K562 (cell line): Measurements from ENCODE around the gene NTRK3. TPM values are rescaled to one million over a fixed set of nuclear protein-coding genes. Genes with fewer than 3 reads are reported as not detected.
A peak's percentile ranks its signal among the peaks of the same experiment; 100 is the strongest.

Experiments used
- ATAC-seq: fragments of 200-7000 bp; cut with Tn5 transposase; 3 replicates; pipeline ENCODE4 v1.9.1; 2020; ENCODE audit warnings: moderate library complexity
- BruUV-seq: library from RNA; stranded (reverse); fragments of 400-500 nt; replicated peaks from 2 replicates; lab custom pipeline; 2021; lab: Mats Ljungman, UMichigan
- CTCF ChIA-PET: fragments of 300-600 bp; formaldehyde crosslinking; extraction: SDS; loops from one replicate; lab custom pipeline; 2021; ENCODE audit warnings: low intra/inter-chr PET ratio; lab: Yijun Ruan, JAX
- POLR2A ChIA-PET: fragments of 300-600, 350-650 bp; sonication (Branson Sonifier 250); formaldehyde crosslinking; extraction: SDS; loops from one replicate; lab custom pipeline; 2021; ENCODE audit warnings: antibody characterized with exemption, inconsistent platforms; lab: Yijun Ruan, JAX
- DNase-seq, 4 experiments: peaks; one replicate each; pipeline versions ENCODE4 v3.0.0 to v3.0.0-alpha.2; 2011 to 2018; ENCODE audit warnings: low spot score in 3 of 4, mixed read lengths in 3 of 4; ENCODE audit errors: extremely low read depth in 1 of 4
- FAIRE-seq: peaks from 2 replicates; lab custom pipeline; 2011; peaks lifted over from hg19 to GRCh38; lab: Jason Lieb, UNC
- H2AFZ ChIP-seq: 2 replicates; pipeline ENCODE4 v1.6.0; 2011; ENCODE audit warnings: low read depth, low read length, control low read depth, inconsistent platforms
- H3K27ac ChIP-seq: fragments of 200-600 bp; 3 replicates; pipeline ENCODE4 v1.8.0; 2011; ENCODE audit warnings: low read depth, mild to moderate bottlenecking, control low read depth, inconsistent platforms, low read length, moderate library complexity, mixed read lengths; ENCODE audit errors: extremely low read depth
- H3K27me3 ChIP-seq, 2 experiments: fragments of 300-600 bp in 1 of 2; 2 replicates in 1 of 2; 3 replicates in 1 of 2; pipeline versions ENCODE4 v1.6.0 to v1.8.0; 2011; ENCODE audit warnings: inconsistent platforms in 2 of 2, low read length in 2 of 2, mild to moderate bottlenecking in 1 of 2, mixed read lengths in 1 of 2, moderate library complexity in 1 of 2; ENCODE audit not compliant: control insufficient read depth in 2 of 2, insufficient read depth in 2 of 2
- H3K36me3 ChIP-seq: fragments of 300-600 bp; 3 replicates; pipeline ENCODE4 v1.8.0; 2011; ENCODE audit warnings: mild to moderate bottlenecking, low read length, inconsistent platforms; ENCODE audit not compliant: control insufficient read depth, insufficient read depth
- H3K4me1 ChIP-seq, 2 experiments: fragments of 200-600 bp in 1 of 2; replicated peaks in 1 of 2; 2 replicates in 1 of 2; 3 replicates in 1 of 2; pipeline versions ENCODE4 v1.5.1 to v1.8.0; 2011; ENCODE audit warnings: inconsistent platforms in 2 of 2, low read length in 2 of 2, mild to moderate bottlenecking in 1 of 2, mixed read lengths in 1 of 2, moderate library complexity in 1 of 2; ENCODE audit not compliant: control insufficient read depth in 2 of 2, insufficient read depth in 2 of 2
- H3K4me2 ChIP-seq: 2 replicates; pipeline ENCODE4 v1.6.1; 2011; ENCODE audit warnings: low read length, control low read depth, inconsistent platforms, mixed read lengths; ENCODE audit not compliant: insufficient read depth
- H3K4me3 ChIP-seq: fragments of 200-600 bp; sonication (generic), shearing (Covaris generic); 2 replicates; pipeline ENCODE4 v1.5.1; 2016; ENCODE audit warnings: control low read depth, inconsistent platforms
- H3K79me2 ChIP-seq: fragments of 200-600 bp; 3 replicates; pipeline ENCODE4 v1.8.0; 2011; ENCODE audit warnings: low read length, inconsistent platforms; ENCODE audit not compliant: control insufficient read depth, insufficient read depth
- H3K9ac ChIP-seq, 2 experiments: 2 replicates each; pipeline versions ENCODE4 v1.6.0 to v1.6.1; 2011; ENCODE audit warnings: low read depth in 2 of 2, low read length in 2 of 2, control low read depth in 1 of 2, inconsistent platforms in 1 of 2, mild to moderate bottlenecking in 1 of 2, mixed read lengths in 1 of 2; ENCODE audit not compliant: insufficient read depth in 1 of 2
- H3K9me1 ChIP-seq: one replicate; pipeline ENCODE4 v1.6.0; 2011; ENCODE audit warnings: inconsistent platforms, mild to moderate bottlenecking, low read length, moderate library complexity; ENCODE audit not compliant: control insufficient read depth, insufficient read depth
- H3K9me3 ChIP-seq: replicated peaks from 2 replicates; pipeline ENCODE4 v1.5.1; 2011; ENCODE audit warnings: low read depth, low read length, inconsistent platforms; ENCODE audit not compliant: control insufficient read depth, insufficient read depth
- H4K20me1 ChIP-seq: replicated peaks from 2 replicates; pipeline ENCODE4 v1.6.1; 2011; ENCODE audit warnings: low read length, inconsistent platforms, mixed read lengths; ENCODE audit not compliant: control insufficient read depth, insufficient read depth
- BRD4 ChIP-seq: fragments of 200-600 bp; sonication (generic); IDR thresholded peaks from 2 replicates; pipeline ENCODE4 v1.6.1; 2017; ENCODE audit warnings: inconsistent platforms
- C11orf30 ChIP-seq: fragments of 450-650 bp; IDR thresholded peaks from 2 replicates; pipeline ENCODE4 v1.6.1; 2016; ENCODE audit warnings: low read depth, mild to moderate bottlenecking
- EP300 ChIP-seq: IDR thresholded peaks from 2 replicates; pipeline ENCODE4 v1.6.1; 2012; ENCODE audit warnings: low read length, improper control_type of control experiment
- MAFG ChIP-seq: fragments of 450-650 bp; conservative IDR thresholded peaks from 2 replicates; pipeline ENCODE4 v1.6.1; 2016; ENCODE audit warnings: missing genetic modification characterization, missing compliant biosample characterization
- NFE2 ChIP-seq: IDR thresholded peaks from 2 replicates; pipeline ENCODE4 v1.6.1; 2014; ENCODE audit warnings: antibody characterized with exemption, low read depth
- RBBP5 ChIP-seq: fragments of 200-600 bp; sonication (generic); IDR thresholded peaks from 2 replicates; pipeline ENCODE4 v1.6.1; 2012; ENCODE audit warnings: borderline replicate concordance, mild to moderate bottlenecking, low read length, control low read depth, inconsistent platforms; ENCODE audit not compliant: insufficient read depth, poor library complexity, severe bottlenecking
- ZNF316 ChIP-seq: fragments of 450-650 bp; IDR thresholded peaks from 2 replicates; pipeline ENCODE4 v1.6.1; 2016
- WGBS: fragments of 100-300 bp; shearing (Covaris generic); methylation state at CpG from one replicate; pipeline ENCODE4 v1.1.6; 2016; ENCODE audit warnings: low coverage, mixed read lengths; ENCODE audit not compliant: insufficient coverage; ENCODE audit errors: missing lambda C conversion rate; 5-methylcytosine and 5-hydroxymethylcytosine counted together
- in situ Hi-C: fragments of 300-500 bp; cut with MboI; formaldehyde crosslinking; loops from 4 replicates; pipeline ENCODE4 v1.15.0; 2018; ENCODE audit warnings: inconsistent platforms, mixed read lengths
- intact Hi-C: fragments of 100-400 bp; cut with micrococcal nuclease; formaldehyde crosslinking; loops from 2 replicates; pipeline ENCODE4 v1.14.2; 2022
- polyA plus RNA-seq, 8 experiments: library from polyadenylated mRNA; depleted of rRNA in 4 of 8; stranded (reverse) in 5 of 8; unstranded in 3 of 8; fragments of >200 nt; fragmentation: Nextera tagmentation in 2 of 8; fragmentation: Illumina TruSeq in 1 of 8; extraction: Ambion mirVana in 2 of 8; extraction: Trizol in 1 of 8; gene quantifications; 2 replicates each; pipeline versions ENCODE4 v1.2.1 to v1.2.3, GENCODE V29; 2011 to 2014; ENCODE audit warnings: inconsistent platforms in 1 of 8, missing spikeins in 1 of 8
- total RNA-seq, 7 experiments: library from RNA; depleted of rRNA in 6 of 7; stranded (reverse); fragments of >200 nt in 6 of 7; fragmentation: Illumina TruSeq in 2 of 7; extraction: Trizol in 2 of 7; gene quantifications; 2 replicates each; pipeline versions ENCODE4 v1.2.1 to v1.2.3, GENCODE V29; 2011 to 2021; ENCODE audit warnings: low replicate concordance in 1 of 7

NTRK3 gene
- total and polyA plus RNA-seq, 9 of the 15 experiments (the other 6 are each of a cell fraction or from before 2014, with no cell fraction given) = 0.11 to 0.13 TPM; not detected in 7

- no peak for TF ChIP-seq RBBP5
Observed at GRCh38 chr15:87907676-87908446, 348.7 kb downstream of the NTRK3 start (continued).

GRCh38 chr15:87906444-87906843, 350.1 kb downstream of the NTRK3 start:
- no peaks in the 10 kb centered on the region for H4K20me1 ChIP-seq
- no peaks in the 10 kb centered on the region for H3K9me3 ChIP-seq
- no peak overlapping the region for H3K27ac ChIP-seq
- no TSS peak for BruUV-seq
- TF ChIP-seq C11orf30 (0 out of 2 replicates have a peak, but pooled peaks have one; percentile 17), MAFG (peak; percentile 59), ZNF316 (peak; percentile 65), BRD4 (no peak), EP300 (no peak), NFE2 (0 out of 2 replicates have a peak, but pooled peaks have one; percentile 5)
- no peak overlapping the region for H3K9ac ChIP-seq
- no peaks in the 10 kb centered on the region; a peak in 1 of 5 replicates for H3K27me3 ChIP-seq
- no peaks in the 10 kb centered on the region for H3K79me2 ChIP-seq
- POLR2A ChIA-PET = interaction anchor here (1.1 kb wide), 1 partner anchor 20 kb away, joined by 3 read pairs; no protein-coding TSS in a partner anchor
- no peaks in the 10 kb centered on the region for H3K36me3 ChIP-seq
- FAIRE-seq (no peak), ATAC-seq (no peak), DNase-seq (no peak)
- WGBS = 0% methylated on average over 6 of the region's 6 CpGs
- intact Hi-C loops = no loop called here
- H3K4me3 ChIP-seq = no peak overlapping the region
- H2AFZ ChIP-seq = no peak overlapping the region
- H3K9me1 ChIP-seq = no peaks in the 10 kb centered on the region
- CTCF ChIA-PET = no interaction called here
- in situ Hi-C loops = no loop called here
- no peak overlapping the region for H3K4me2 ChIP-seq
- no peaks in the 10 kb centered on the region for H3K4me1 ChIP-seq
